Measurements from ENCODE around the gene RAP1GAP2. TPM values are rescaled to one million over a fixed set of nuclear protein-coding genes. Genes with fewer than 3 reads are reported as not detected.

Gene RAP1GAP2
- total RNA-seq, 4 donors from 2014 or later: 1.5 to 23.1 (median 6.7) TPM

- no peak overlapping the region for H3K4me3 ChIP-seq
- H3K27ac ChIP-seq: no peak overlapping the region
- DNase-seq: no peak
- H3K4me1 ChIP-seq: no peaks in the 10 kb centered on the region
- H3K9me3 ChIP-seq: no peaks in the 10 kb centered on the region
- no peaks in the 10 kb centered on the region for H3K27me3 ChIP-seq
- intact Hi-C loops (cut with DNase I; ENCODE audit: low total_unique reads): no loop called here
- peak in 2 of 4 experiments; percentile 7 to 24 for TF ChIP-seq CTCF (IDR thresholded peaks at IDR 0.05)
- no peak for TF ChIP-seq POLR2A (IDR thresholded peaks at IDR 0.05)
- no peaks in the 10 kb centered on the region for H3K36me3 ChIP-seq
Measured at GRCh38 chr17:2929881-2930533, 133.8 kb downstream of the RAP1GAP2 start.

- TF ChIP-seq POLR2A (IDR thresholded peaks at IDR 0.05) (no peak), CTCF (IDR thresholded peaks at IDR 0.05) (no peak)
- intact Hi-C loops (cut with DNase I; ENCODE audit: low total_unique reads): no loop called here
- no peak overlapping the region for H3K27ac ChIP-seq
- H3K4me1 ChIP-seq: no peaks in the 10 kb centered on the region
- no peak for DNase-seq
- H3K27me3 ChIP-seq: no peaks in the 10 kb centered on the region
- no peaks in the 10 kb centered on the region for H3K9me3 ChIP-seq
- H3K36me3 ChIP-seq: no peaks in the 10 kb centered on the region
- no peak overlapping the region for H3K4me3 ChIP-seq
Measured at GRCh38 chr17:2931876-2932275, 135.6 kb downstream of the RAP1GAP2 start.

- no peak overlapping the region for H3K4me3 ChIP-seq
- DNase-seq: no peak
- no peaks in the 10 kb centered on the region for H3K4me1 ChIP-seq
- intact Hi-C loops (cut with DNase I; ENCODE audit: low total_unique reads): no loop called here
- H3K36me3 ChIP-seq: no peaks in the 10 kb centered on the region
- no peak for TF ChIP-seq POLR2A (IDR thresholded peaks at IDR 0.05)
- TF ChIP-seq CTCF (IDR thresholded peaks at IDR 0.05): no peak
- H3K9me3 ChIP-seq: no peaks in the 10 kb centered on the region
- H3K27me3 ChIP-seq: no peaks in the 10 kb centered on the region
- H3K27ac ChIP-seq: no peak overlapping the region
Measured at GRCh38 chr17:2932946-2933345, 136.7 kb downstream of the RAP1GAP2 start.

- TF ChIP-seq CTCF (IDR thresholded peaks at IDR 0.05) (no peak), POLR2A (IDR thresholded peaks at IDR 0.05) (no peak)
- intact Hi-C loops (cut with DNase I; ENCODE audit: low total_unique reads): no loop called here
Measured at GRCh38 chr17:2933606-2934005, 137.4 kb downstream of the RAP1GAP2 start.

GRCh38 chr17:2935632-2936031, 139.4 kb downstream of the RAP1GAP2 start:
- no peak overlapping the region for H3K27ac ChIP-seq
- H3K4me3 ChIP-seq: no peak overlapping the region
- H3K4me1 ChIP-seq: no peaks in the 10 kb centered on the region
- no peaks in the 10 kb centered on the region for H3K9me3 ChIP-seq
- intact Hi-C loops (cut with DNase I; ENCODE audit: low total_unique reads): no loop called here
- H3K27me3 ChIP-seq: no peaks in the 10 kb centered on the region
- DNase-seq: no peak
- H3K36me3 ChIP-seq: no peaks in the 10 kb centered on the region
- TF ChIP-seq POLR2A (IDR thresholded peaks at IDR 0.05): no peak
- TF ChIP-seq CTCF (IDR thresholded peaks at IDR 0.05): no peak

More at GRCh38 chr17:2933606-2934005, 137.4 kb downstream of the RAP1GAP2 start:
- Histone ChIP-seq H3K9me3 (no peaks in the 10 kb centered on the region), H3K27ac (no peak overlapping the region), H3K36me3 (no peaks in the 10 kb centered on the region), H3K4me3 (no peak overlapping the region), H3K4me1 (no peaks in the 10 kb centered on the region), H3K27me3 (no peaks in the 10 kb centered on the region)
- DNase-seq: no peak

Data from uterus (tissue), 4 donors.